ENCODE data around the gene FRZB. TPM values are rescaled to one million over a fixed set of nuclear protein-coding genes. Genes with fewer than 3 reads are reported as not detected.

The FRZB gene
- total RNA-seq, 2 donors from 2014 or later, result 54.8 to 107 TPM

- Histone ChIP-seq H3K9ac (ENCODE audit: extremely low read depth, low read length, poor library complexity, severe bottlenecking) (no peak overlapping the region), H3K27me3 (ENCODE audit: control insufficient read depth, insufficient read depth, low read length, poor library complexity, severe bottlenecking) (no peaks in the 10 kb centered on the region), H3K27ac (ENCODE audit: low read depth, low read length) (no peak overlapping the region), H3K4me1 (ENCODE audit: control insufficient read depth, insufficient read depth, low read length) (no peaks in the 10 kb centered on the region), H3K9me3 (ENCODE audit: control insufficient read depth, low read length) (no peaks in the 10 kb centered on the region), H3K4me3 (ENCODE audit: low read length) (no peak overlapping the region), H3K36me3 (ENCODE audit: control insufficient read depth, insufficient read depth, low read length) (no peaks in the 10 kb centered on the region)
- DNase-seq, result no peak
- Mint-ChIP-seq H3K9me3 (no peaks in the 10 kb centered on the region), H3K27ac (no peak overlapping the region), H3K36me3 (ENCODE audit: low read depth) (peaks cover under 1% of the 10 kb centered on the region), H3K4me3 (no peak overlapping the region), H3K4me1 (no peaks in the 10 kb centered on the region), H3K27me3 (ENCODE audit: insufficient read depth) (no peaks in the 10 kb centered on the region)
- TF ChIP-seq CTCF (conservative IDR thresholded peaks at IDR 0.05), result no peak
- 92 to 95% methylated on average over 4 to 6 of the region's 7 CpGs for WGBS, 2 experiments (ENCODE audit: insufficient coverage in 1 of 2, insufficient read length in 1 of 2)
Observed at GRCh38 chr2:182890305-182890704, 23.9 kb upstream of the FRZB start.

- DNase-seq, result no peak
- Mint-ChIP-seq H3K4me1 (no peaks in the 10 kb centered on the region), H3K27ac (no peak overlapping the region), H3K36me3 (ENCODE audit: low read depth) (no peaks in the 10 kb centered on the region), H3K27me3 (ENCODE audit: insufficient read depth) (no peaks in the 10 kb centered on the region), H3K4me3 (no peak overlapping the region), H3K9me3 (no peaks in the 10 kb centered on the region)
- Histone ChIP-seq H3K27ac (ENCODE audit: low read depth, low read length) (no peak overlapping the region), H3K36me3 (ENCODE audit: control insufficient read depth, insufficient read depth, low read length) (no peaks in the 10 kb centered on the region), H3K4me1 (ENCODE audit: control insufficient read depth, insufficient read depth, low read length) (no peaks in the 10 kb centered on the region), H3K9me3 (ENCODE audit: control insufficient read depth, low read length) (no peaks in the 10 kb centered on the region), H3K9ac (ENCODE audit: extremely low read depth, low read length, poor library complexity, severe bottlenecking) (no peak overlapping the region), H3K27me3 (ENCODE audit: control insufficient read depth, insufficient read depth, low read length, poor library complexity, severe bottlenecking) (no peaks in the 10 kb centered on the region), H3K4me3 (ENCODE audit: low read length) (no peak overlapping the region)
- WGBS, 2 experiments (ENCODE audit: insufficient coverage in 1 of 2, insufficient read length in 1 of 2), result 90 to 100% methylated on average over 1 to 3 of the region's 4 CpGs
- TF ChIP-seq CTCF (conservative IDR thresholded peaks at IDR 0.05), result no peak
Observed at GRCh38 chr2:182887753-182888415, 21.4 kb upstream of the FRZB start.

- 95 to 97% methylated on average over 4 to 5 of the region's 6 CpGs for WGBS, 2 experiments (ENCODE audit: insufficient coverage in 1 of 2, insufficient read length in 1 of 2)
- H3K9me3 Mint-ChIP-seq, result no peaks in the 10 kb centered on the region
- Histone ChIP-seq H3K27me3 (ENCODE audit: control insufficient read depth, insufficient read depth, low read length, poor library complexity, severe bottlenecking) (no peaks in the 10 kb centered on the region), H3K27ac (ENCODE audit: low read depth, low read length) (no peak overlapping the region), H3K9me3 (ENCODE audit: control insufficient read depth, low read length) (no peaks in the 10 kb centered on the region), H3K4me3 (ENCODE audit: low read length) (no peak overlapping the region), H3K9ac (ENCODE audit: extremely low read depth, low read length, poor library complexity, severe bottlenecking) (no peak overlapping the region), H3K4me1 (ENCODE audit: control insufficient read depth, insufficient read depth, low read length) (no peaks in the 10 kb centered on the region), H3K36me3 (ENCODE audit: control insufficient read depth, insufficient read depth, low read length) (no peaks in the 10 kb centered on the region)
- no peak for TF ChIP-seq CTCF (conservative IDR thresholded peaks at IDR 0.05)
- no peaks in the 10 kb centered on the region for H3K36me3 Mint-ChIP-seq (ENCODE audit: low read depth)
- no peak for DNase-seq
- H3K27me3 Mint-ChIP-seq (ENCODE audit: insufficient read depth), result no peaks in the 10 kb centered on the region
- H3K27ac Mint-ChIP-seq, result no peak overlapping the region
- H3K4me1 Mint-ChIP-seq, result no peaks in the 10 kb centered on the region
- no peak overlapping the region for H3K4me3 Mint-ChIP-seq
Observed at GRCh38 chr2:182887093-182887492, 20.7 kb upstream of the FRZB start.

All from endodermal cell (in vitro differentiated cells).